KOPT-K1 (cell line): Measurements from ENCODE around the gene DDX19B.
"Not testable (repeated sequence)": the region's sequence is repeated elsewhere in the genome, so short reads cannot be mapped to it uniquely, and the experiment has no call there.

ENCODE experiments used
- H3K27ac ChIP-seq: fragments of 200-600 bp; sonication (generic); 2 replicates; pipeline ENCODE4 v1.5.1; 2016; ENCODE audit warnings: antibody characterized with exemption, mild to moderate bottlenecking, low read depth, low read length; ENCODE audit not compliant: poor library complexity, severe bottlenecking
- H3K36me3 ChIP-seq: fragments of 200-600 bp; sonication (generic); 2 replicates; pipeline ENCODE4 v1.5.1; 2017; ENCODE audit warnings: antibody characterized with exemption, mild to moderate bottlenecking, low read length, moderate library complexity; ENCODE audit not compliant: insufficient read depth
- H3K9me3 ChIP-seq: fragments of 200-600 bp; sonication (generic); 2 replicates; pipeline ENCODE4 v1.5.1; 2017; ENCODE audit warnings: antibody characterized with exemption, low read length, mild to moderate bottlenecking; ENCODE audit not compliant: insufficient read depth, poor library complexity, severe bottlenecking

The DDX19B gene

GRCh38 chr16:70267516-70267915 lies 31.5 kb upstream of the DDX19B start:
- H3K9me3 ChIP-seq = no peaks in the 10 kb centered on the region
- H3K27ac ChIP-seq = no peak overlapping the region
- peaks cover 99% of the 10 kb centered on the region for H3K36me3 ChIP-seq

DNA sequence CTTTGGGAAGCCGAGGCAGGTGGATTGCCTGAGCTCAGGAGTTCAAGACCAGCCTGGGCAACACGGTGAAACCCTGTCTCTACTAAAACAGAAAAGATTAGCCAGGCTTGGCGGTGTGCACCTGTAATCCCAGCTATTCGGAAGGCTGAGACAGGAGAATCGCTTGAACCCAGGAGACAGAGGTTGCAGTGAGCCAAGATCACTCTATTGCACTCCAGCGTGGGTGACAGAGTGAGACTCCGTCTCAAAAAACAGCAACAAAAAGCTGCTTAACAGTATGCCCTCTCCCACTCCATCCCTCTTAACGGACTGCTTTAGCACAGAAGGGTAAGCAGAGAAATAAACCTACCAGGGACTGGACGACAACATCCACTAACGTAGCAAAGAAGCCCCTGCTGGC lies 31.1 kb upstream of the DDX19B start:
- H3K9me3 ChIP-seq = not testable (repeated sequence)

GRCh38 chr16:70269471-70269870 lies 29.5 kb upstream of the DDX19B start:
- no peaks in the 10 kb centered on the region for H3K9me3 ChIP-seq
- H3K27ac ChIP-seq = no peak overlapping the region
- peaks cover 99% of the 10 kb centered on the region for H3K36me3 ChIP-seq

More for the DNA sequence above, 31.1 kb upstream of the DDX19B start:
- not testable (repeated sequence) for H3K27ac ChIP-seq
- H3K36me3 ChIP-seq = peaks cover 99% of the 10 kb centered on the region

GRCh38 chr16:70270176-70270575 lies 28.8 kb upstream of the DDX19B start:
- Histone ChIP-seq H3K9me3 (no peaks in the 10 kb centered on the region), H3K27ac (no peak overlapping the region), H3K36me3 (peaks cover 99% of the 10 kb centered on the region)

DNA sequence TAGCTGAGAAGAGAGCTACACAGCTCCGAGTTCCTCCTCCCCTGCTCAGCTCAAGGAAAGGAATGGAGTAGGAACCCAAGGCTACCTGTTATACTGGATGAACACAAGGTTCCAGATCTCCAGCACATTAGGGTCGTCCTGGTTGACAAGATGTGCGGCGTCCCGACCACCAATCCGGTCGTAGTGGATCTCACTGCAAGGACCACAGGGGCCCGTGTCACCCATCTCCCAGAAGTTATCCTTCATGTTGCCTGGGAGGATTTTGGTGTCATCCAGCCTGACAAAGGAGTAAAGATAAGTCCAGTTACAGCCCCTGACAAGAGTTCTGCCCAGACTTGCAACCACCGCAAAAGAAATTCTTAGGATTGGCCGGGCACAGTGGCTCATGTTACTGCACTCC lies 27.3 kb upstream of the DDX19B start:
- H3K27ac ChIP-seq = no peak overlapping the region
- H3K9me3 ChIP-seq = no peaks in the 10 kb centered on the region
- peaks cover 100% of the 10 kb centered on the region for H3K36me3 ChIP-seq

DNA sequence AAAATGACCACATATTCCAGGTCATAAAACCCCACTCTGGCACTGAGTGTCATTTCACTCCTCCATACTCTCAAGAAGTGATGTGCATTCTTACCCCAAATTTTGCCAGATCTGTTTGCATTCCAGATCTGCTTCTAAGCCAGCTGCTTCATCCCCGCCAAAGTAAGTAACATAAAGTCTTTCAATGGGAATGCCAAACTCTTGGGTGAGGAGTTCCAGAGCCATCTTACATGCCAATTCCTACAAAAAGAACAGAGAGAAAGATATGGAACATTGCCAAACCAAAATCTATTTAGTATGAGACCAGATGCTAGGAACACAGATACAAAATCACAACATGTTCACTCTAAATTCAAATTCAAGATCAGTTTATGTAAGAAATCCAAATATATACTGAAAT lies 22.6 kb upstream of the DDX19B start:
- Histone ChIP-seq H3K9me3 (no peaks in the 10 kb centered on the region), H3K27ac (no peak overlapping the region), H3K36me3 (peaks cover 100% of the 10 kb centered on the region)

DNA sequence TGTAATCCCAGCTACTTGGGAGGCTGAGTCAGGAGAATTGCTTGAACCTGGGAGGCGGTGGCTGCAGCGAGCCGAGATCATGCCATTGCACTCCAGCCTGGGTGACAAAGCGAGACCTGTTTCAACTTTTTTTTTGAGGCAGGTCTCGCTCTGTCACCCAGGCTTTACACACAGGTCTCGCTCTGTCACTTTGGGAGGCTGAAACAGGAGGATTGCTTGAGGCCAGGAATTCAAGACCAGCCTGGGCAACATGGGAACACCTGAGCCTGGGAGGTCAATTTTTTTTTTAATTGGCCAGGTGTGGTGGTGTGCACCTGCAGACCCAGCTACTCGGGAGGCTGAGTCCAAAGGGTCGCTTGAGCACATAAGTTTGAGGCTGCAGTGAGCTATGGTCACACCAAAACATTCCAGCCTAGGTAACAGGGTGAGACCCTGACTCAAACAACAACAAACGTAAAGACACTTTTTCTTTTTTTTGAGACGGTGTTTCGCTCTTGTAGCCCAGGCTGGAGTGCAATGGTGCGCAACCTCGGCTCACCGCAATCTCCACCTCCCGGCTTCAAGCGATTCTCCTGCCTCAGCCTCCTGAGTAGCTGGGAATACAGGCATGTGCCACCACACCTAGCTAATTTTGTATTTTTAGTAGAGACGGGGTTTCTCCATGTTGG lies 11.5 kb upstream of the DDX19B start:
- peaks cover 34% of the 10 kb centered on the region for H3K36me3 ChIP-seq
- not testable (repeated sequence) for H3K9me3 ChIP-seq
- peak overlapping the region; percentile 96 for H3K27ac ChIP-seq

DNA sequence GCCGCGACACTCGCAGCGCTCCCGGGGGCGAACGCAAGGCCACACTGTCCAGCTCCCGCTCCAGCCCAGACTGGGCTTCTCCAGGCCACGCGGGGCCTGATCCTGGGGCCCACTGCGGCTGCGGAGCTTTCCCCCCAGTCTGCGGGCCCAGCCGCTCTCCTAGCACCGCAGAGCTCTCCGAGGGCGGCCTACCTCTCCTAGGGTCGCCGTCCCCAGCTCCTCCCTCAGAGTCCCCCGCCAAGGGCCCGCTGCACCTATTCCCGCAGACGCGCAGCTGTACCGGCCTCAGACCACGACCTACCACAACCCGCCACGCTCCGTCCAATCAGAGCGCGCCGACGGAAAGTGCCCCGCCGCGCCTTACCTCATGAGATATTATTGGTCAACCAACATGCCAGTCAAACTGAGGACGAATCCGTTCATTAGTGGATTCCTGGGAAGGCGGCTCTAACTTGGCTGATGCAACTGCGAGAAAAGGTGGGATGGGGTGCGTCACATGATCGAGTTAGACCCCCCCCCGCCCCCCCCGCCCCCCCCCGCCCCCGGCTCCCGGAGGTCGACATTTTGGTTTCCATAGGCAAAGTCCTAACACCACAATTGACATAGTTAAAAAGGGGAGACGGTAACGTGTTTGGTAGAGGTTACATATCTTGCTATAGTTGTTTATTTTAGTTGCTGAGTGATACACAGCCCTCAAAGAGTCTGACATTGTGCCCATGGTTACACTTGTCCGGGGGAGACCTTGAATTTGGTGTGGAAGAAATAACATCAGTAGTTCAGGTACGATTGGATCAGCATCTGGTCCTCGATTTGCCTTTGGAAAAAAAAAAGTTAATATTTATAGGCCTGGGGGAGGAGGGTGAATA lies 9.5 kb upstream of the DDX19B start, which contains the start of gene AARS1:
TSS of gene AARS1 (minus strand) at position 278 of the 866 bp plus-strand sequence. CDS start 6,743 bp downstream, outside the sequence.
- Histone ChIP-seq H3K27ac (peak within 1 kb of the TSS; percentile 96), H3K9me3 (no peaks in the 10 kb centered on the region), H3K36me3 (peaks cover 14% of the 10 kb centered on the region)

GRCh38 chr16:70290949-70291519 lies 8.0 kb upstream of the DDX19B start:
- H3K36me3 ChIP-seq = no peaks in the 10 kb centered on the region
- no peak overlapping the region for H3K27ac ChIP-seq
- no peaks in the 10 kb centered on the region for H3K9me3 ChIP-seq

- H3K9me3 ChIP-seq, H3K27ac ChIP-seq: not testable (repeated sequence)
These were observed 6.8 kb upstream of the DDX19B start for GRCh38 chr16:70292148-70292547.

GRCh38 chr16:70294385-70295025 lies 4.5 kb upstream of the DDX19B start:
- H3K36me3 ChIP-seq = no peaks in the 10 kb centered on the region
- H3K27ac ChIP-seq = no peak overlapping the region
- no peaks in the 10 kb centered on the region for H3K9me3 ChIP-seq

More at GRCh38 chr16:70292148-70292547, 6.8 kb upstream of the DDX19B start:
- H3K36me3 ChIP-seq = not testable (repeated sequence)

DNA sequence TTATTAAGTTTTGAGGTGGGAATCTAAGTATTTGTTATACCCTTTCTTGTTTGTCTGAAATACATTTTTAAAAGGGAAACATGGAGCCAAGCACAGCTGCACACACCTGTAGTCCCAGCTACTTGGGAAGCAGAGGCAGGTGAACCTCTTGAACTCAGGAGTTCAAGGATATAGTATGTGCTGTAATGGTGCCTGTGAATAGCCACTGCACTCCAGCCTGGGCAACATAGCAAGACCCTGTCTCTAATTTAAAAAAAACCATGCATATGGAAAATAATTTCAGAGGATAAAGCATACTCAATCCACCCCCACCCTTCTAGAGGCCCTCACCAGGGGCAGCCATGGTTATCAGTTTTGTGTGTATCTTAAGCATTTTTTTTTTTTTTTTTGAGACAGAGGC lies 3.4 kb upstream of the DDX19B start:
- no peaks in the 10 kb centered on the region for H3K36me3 ChIP-seq
- peaks cover 5% of the 10 kb centered on the region for H3K9me3 ChIP-seq
- no peak overlapping the region for H3K27ac ChIP-seq

- Histone ChIP-seq H3K27ac (no peak overlapping the region), H3K36me3 (no peaks in the 10 kb centered on the region)
These were observed 2.1 kb downstream of the DDX19B start for GRCh38 chr16:70301121-70301520.

DNA sequence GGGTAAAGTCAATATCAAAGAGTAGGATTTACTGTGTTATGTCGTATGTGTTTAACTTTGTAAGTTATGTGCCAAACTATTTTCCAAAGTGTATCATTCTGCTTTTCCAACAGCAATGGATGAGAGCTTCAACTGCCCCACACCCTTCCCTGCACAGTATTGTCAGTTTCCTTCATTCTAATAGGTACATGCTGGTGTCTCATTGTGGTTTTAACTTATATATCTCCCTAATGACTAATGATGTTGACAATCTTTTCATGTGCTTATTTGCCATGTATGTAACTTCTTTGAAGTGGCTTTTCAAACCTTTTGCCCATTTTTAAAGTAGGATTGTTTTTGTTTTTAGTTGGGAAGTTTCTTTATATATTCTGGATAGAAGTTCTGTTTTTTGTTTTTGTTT lies 3.8 kb downstream of the DDX19B start:
- no peaks in the 10 kb centered on the region for H3K36me3 ChIP-seq

More at GRCh38 chr16:70301121-70301520, 2.1 kb downstream of the DDX19B start:
- peaks cover 22% of the 10 kb centered on the region for H3K9me3 ChIP-seq

GRCh38 chr16:70304892-70305448 lies 6.0 kb downstream of the DDX19B start:
- Histone ChIP-seq H3K9me3 (peaks cover 22% of the 10 kb centered on the region), H3K36me3 (no peaks in the 10 kb centered on the region), H3K27ac (no peak overlapping the region)

More for the DNA sequence above, 3.8 kb downstream of the DDX19B start:
- Histone ChIP-seq H3K9me3 (peaks cover 22% of the 10 kb centered on the region), H3K27ac (no peak overlapping the region)
